GM12892 (cell line): ENCODE results near the gene ZNF343.

Experiments
- POLR2A ChIP-seq: IDR thresholded peaks from 2 replicates; pipeline ENCODE4 v1.6.1; 2011; ENCODE audit warnings: low read depth, low read length, control low read depth
- POLR2AphosphoS5 ChIP-seq: IDR thresholded peaks from 2 replicates; pipeline ENCODE4 v1.6.1; 2011; ENCODE audit warnings: low read depth, low read length, control low read depth

GRCh38 chr20:2536560-2536986, 27.9 kb upstream of the ZNF343 start, which contains the start of gene TMC2:
- TF ChIP-seq POLR2AphosphoS5 (no peak), POLR2A (no peak)
